ENCODE data around the gene ZNF683. TPM values are rescaled to one million over a fixed set of nuclear protein-coding genes. Genes with fewer than 3 reads are reported as not detected.

Gene ZNF683
- total and polyA plus RNA-seq, 2 of the 4 experiments (the other 2 are of a cell fraction) = not detected

DNA sequence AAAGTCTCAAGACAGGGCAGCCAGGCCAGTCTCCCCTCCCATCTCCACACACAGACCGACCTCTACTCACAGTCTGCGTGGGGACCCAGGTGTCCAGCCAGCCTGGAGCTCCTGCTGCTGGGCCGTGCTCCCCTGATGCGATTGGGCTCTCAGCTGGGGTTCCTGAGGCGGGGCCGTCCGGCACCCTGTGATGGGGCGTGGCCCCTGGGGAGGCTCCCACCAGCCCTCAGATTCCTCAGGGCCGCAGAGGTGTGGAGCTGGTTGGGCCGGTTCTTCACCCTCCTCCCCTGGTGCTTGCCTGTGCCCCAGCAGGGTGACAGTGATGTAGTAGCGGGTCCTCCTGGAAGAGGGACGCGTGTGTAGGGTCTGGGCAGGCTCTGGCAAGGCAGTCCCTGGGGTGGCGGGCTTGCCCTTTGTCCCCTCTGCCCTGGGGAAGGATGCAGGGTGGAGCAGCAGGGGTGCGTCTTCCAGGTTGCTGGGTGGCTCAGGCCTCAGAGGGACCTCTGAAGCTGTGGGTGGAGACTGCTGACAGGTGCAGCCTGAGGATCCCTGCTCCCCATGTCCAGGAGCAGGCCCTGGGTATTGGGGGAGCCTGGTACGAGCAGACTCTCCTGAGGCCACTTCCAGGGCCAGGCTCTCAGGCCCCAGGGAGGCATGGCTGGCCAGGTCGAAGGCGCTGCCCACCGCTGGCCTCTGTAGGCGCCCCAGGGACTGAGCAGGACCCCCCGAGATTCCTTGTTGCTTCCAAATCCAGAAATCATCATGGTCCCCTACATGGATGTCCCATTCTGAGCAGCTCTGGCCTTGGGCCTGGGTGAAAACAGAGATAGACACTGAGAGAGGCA is 18.4 kb downstream of the ZNF683 start, which contains the start of gene CRYBG2:
Gene CRYBG2, minus strand, starts transcription at position 155 of the 845 bp plus-strand sequence. CDS start 7,473 bp downstream, outside the sequence.
- Histone ChIP-seq H3K27ac (ENCODE audit: insufficient read depth, low read length) (no peak within 1 kb of the TSS), H3K4me2 (ENCODE audit: low read depth, low read length) (no peak within 1 kb of the TSS), H3K9me3 (ENCODE audit: control insufficient read depth, insufficient read depth, low read length) (no peaks in the 10 kb centered on the region), H3K79me1 (ENCODE audit: low read depth in 1 of 2, low read length in 2 of 2) (no peaks in the 10 kb centered on the region), H3K4me1 (ENCODE audit: control insufficient read depth, insufficient read depth, low read length) (peaks cover 9% of the 10 kb centered on the region), H4K5ac (ENCODE audit: low read depth, low read length) (no peak within 1 kb of the TSS), H2BK20ac (ENCODE audit: low read depth, low read length) (no peak within 1 kb of the TSS), H3K27me3 (ENCODE audit: control insufficient read depth, insufficient read depth, low read length) (peaks cover 49% of the 10 kb centered on the region), H2BK120ac (ENCODE audit: low read depth, low read length) (no peak within 1 kb of the TSS), H3K56ac (ENCODE audit: extremely low read depth, insufficient read depth, low read length) (no peak within 1 kb of the TSS), H3K14ac (replicated peaks; ENCODE audit: low read depth, low read length) (no peak within 1 kb of the TSS), H4K8ac (ENCODE audit: low read depth in 2 of 2, low read length in 2 of 2) (no peak within 1 kb of the TSS), H3K23ac (ENCODE audit: low read depth, low read length) (no peak within 1 kb of the TSS), H3K4me3 (ENCODE audit: insufficient read depth, low read depth, low read length) (no peak within 1 kb of the TSS), H4K91ac (ENCODE audit: insufficient read depth, low read depth, low read length) (no peak within 1 kb of the TSS), H4K20me1 (ENCODE audit: insufficient read depth, low read length) (no peaks in the 10 kb centered on the region; the same call in 1 of the 2 replicates), H3K4ac (ENCODE audit: low read depth, low read length) (no peak within 1 kb of the TSS), H2AK9ac (replicated peaks; ENCODE audit: low read depth, low read length, poor library complexity) (peak within 1 kb of the TSS; percentile 44), H3K36me3 (ENCODE audit: control insufficient read depth, insufficient read depth, low read length) (no peaks in the 10 kb centered on the region), H2AFZ (replicated peaks; ENCODE audit: low read length, poor library complexity) (no peak within 1 kb of the TSS), H2BK15ac (ENCODE audit: low read depth, low read length) (no peak within 1 kb of the TSS), H3K9me1 (ENCODE audit: insufficient read depth, low read length) (peaks cover 9% of the 10 kb centered on the region; the same call in 1 of the 2 replicates), H2BK5ac (ENCODE audit: low read depth, low read length, poor library complexity, severe bottlenecking) (no peak within 1 kb of the TSS), H3K18ac (ENCODE audit: low read depth, low read length) (no peak within 1 kb of the TSS), H2AK5ac (ENCODE audit: low read depth, low read length) (no peak within 1 kb of the TSS; the same call in 1 of the 2 replicates), H3K9ac (ENCODE audit: low read depth, low read length) (no peak within 1 kb of the TSS)
- ATAC-seq (ENCODE audit: low read depth) = no peak
- dilution Hi-C loops (cut with HindIII; ENCODE audit: low sequenced_read_pairs, unreplicated experiment) (no loop called here), in situ Hi-C loops (cut with MboI; ENCODE audit: low sequenced_read_pairs) (no loop called here), intact Hi-C loops (cut with micrococcal nuclease) (no loop called here)
- no peak for TF ChIP-seq RCOR1 (IDR thresholded peaks at IDR 0.05; ENCODE audit: insufficient replicate concordance, low read length)
- TF ChIP-seq MXI1 (IDR thresholded peaks at IDR 0.05; ENCODE audit: borderline replicate concordance, low read depth, low read length) = no peak
- no peak for TF ChIP-seq POLR2A (IDR thresholded peaks at IDR 0.05; ENCODE audit: low read depth, low read length)
- TF ChIP-seq, protein P1, sequence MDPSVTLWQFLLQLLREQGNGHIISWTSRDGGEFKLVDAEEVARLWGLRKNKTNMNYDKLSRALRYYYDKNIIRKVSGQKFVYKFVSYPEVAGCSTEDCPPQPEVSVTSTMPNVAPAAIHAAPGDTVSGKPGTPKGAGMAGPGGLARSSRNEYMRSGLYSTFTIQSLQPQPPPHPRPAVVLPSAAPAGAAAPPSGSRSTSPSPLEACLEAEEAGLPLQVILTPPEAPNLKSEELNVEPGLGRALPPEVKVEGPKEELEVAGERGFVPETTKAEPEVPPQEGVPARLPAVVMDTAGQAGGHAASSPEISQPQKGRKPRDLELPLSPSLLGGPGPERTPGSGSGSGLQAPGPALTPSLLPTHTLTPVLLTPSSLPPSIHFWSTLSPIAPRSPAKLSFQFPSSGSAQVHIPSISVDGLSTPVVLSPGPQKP (IDR thresholded peaks at IDR 0.05; ENCODE audit: borderline replicate concordance, low read depth, low read length) = no peak
- TF ChIP-seq, protein P2, sequence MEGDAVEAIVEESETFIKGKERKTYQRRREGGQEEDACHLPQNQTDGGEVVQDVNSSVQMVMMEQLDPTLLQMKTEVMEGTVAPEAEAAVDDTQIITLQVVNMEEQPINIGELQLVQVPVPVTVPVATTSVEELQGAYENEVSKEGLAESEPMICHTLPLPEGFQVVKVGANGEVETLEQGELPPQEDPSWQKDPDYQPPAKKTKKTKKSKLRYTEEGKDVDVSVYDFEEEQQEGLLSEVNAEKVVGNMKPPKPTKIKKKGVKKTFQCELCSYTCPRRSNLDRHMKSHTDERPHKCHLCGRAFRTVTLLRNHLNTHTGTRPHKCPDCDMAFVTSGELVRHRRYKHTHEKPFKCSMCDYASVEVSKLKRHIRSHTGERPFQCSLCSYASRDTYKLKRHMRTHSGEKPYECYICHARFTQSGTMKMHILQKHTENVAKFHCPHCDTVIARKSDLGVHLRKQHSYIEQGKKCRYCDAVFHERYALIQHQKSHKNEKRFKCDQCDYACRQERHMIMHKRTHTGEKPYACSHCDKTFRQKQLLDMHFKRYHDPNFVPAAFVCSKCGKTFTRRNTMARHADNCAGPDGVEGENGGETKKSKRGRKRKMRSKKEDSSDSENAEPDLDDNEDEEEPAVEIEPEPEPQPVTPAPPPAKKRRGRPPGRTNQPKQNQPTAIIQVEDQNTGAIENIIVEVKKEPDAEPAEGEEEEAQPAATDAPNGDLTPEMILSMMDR (conservative IDR thresholded peaks at IDR 0.05; ENCODE audit: low read depth, low read length) = no peak
- no peak for TF ChIP-seq MAZ (IDR thresholded peaks at IDR 0.05; ENCODE audit: borderline replicate concordance, low read depth, low read length)
- TF ChIP-seq MAFK (IDR thresholded peaks at IDR 0.05; ENCODE audit: low read depth, low read length) = no peak
- no peak for TF ChIP-seq BHLHE40 (IDR thresholded peaks at IDR 0.05; ENCODE audit: low read depth, low read length)
- TF ChIP-seq CHD1 (IDR thresholded peaks at IDR 0.05; ENCODE audit: low read depth, low read length) = no peak
- TF ChIP-seq, protein P3, sequence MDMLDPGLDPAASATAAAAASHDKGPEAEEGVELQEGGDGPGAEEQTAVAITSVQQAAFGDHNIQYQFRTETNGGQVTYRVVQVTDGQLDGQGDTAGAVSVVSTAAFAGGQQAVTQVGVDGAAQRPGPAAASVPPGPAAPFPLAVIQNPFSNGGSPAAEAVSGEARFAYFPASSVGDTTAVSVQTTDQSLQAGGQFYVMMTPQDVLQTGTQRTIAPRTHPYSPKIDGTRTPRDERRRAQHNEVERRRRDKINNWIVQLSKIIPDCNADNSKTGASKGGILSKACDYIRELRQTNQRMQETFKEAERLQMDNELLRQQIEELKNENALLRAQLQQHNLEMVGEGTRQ (IDR thresholded peaks at IDR 0.05; ENCODE audit: low read depth, low read length) = no peak
- TF ChIP-seq SMC3 (IDR thresholded peaks at IDR 0.05; ENCODE audit: low read depth, low read length) = no peak
- no peak for TF ChIP-seq NFE2L2 (IDR thresholded peaks at IDR 0.05; ENCODE audit: low read depth, low read length)
- BruUV-seq (replicated peaks) = no TSS peak
- WGBS, 2 experiments (ENCODE audit: extremely low coverage in 2 of 2, insufficient read length in 1 of 2) = 100% methylated on average over 2 of the region's 21 CpGs; no CpG with 5 or more reads in 1 of the 2 experiments
- ChIA-PET CTCF (no interaction called here), POLR2A (ENCODE audit: unreplicated experiment) (interaction anchor here (0.5 kb wide), 1 partner anchor 39 kb away, joined by 3 read pairs; no protein-coding TSS in a partner anchor)
- no peak for DNase-seq
